Osteoblast (primary cell): ENCODE data around the gene LCE2A. TPM values are rescaled to one million over a fixed set of nuclear protein-coding genes. Genes with fewer than 3 reads are reported as not detected.

ENCODE experiments used
- total RNA-seq: library from RNA; depleted of rRNA; stranded (reverse); fragments of >200 nt; gene quantifications from 2 replicates; pipeline ENCODE4 v1.2.3, GENCODE V29; 2012

Gene LCE2A
- total RNA-seq, 1 donor: not detected

Other genes starting within 250 kb of the LCE2A start
- gene LCE5A, start 187.5 kb upstream of the LCE2A start, total RNA-seq: not detected in 2 replicates
- gene CRCT1, start 183.9 kb upstream of the LCE2A start, total RNA-seq: not detected in 2 replicates
- gene LCE3E, start 131.6 kb upstream of the LCE2A start, total RNA-seq: not detected in 2 replicates
- gene LCE3D, start 117.8 kb upstream of the LCE2A start, total RNA-seq: not detected in 2 replicates
- not detected in 2 replicates for gene LCE3C, start 98.1 kb upstream of the LCE2A start, total RNA-seq
- gene LCE3B, start 84.5 kb upstream of the LCE2A start, total RNA-seq: not detected in 2 replicates
- gene LCE3A, start 75.2 kb upstream of the LCE2A start, total RNA-seq: not detected in 2 replicates
- gene LCE2D, start 35.0 kb upstream of the LCE2A start, total RNA-seq: not detected in 2 replicates
- not detected in 2 replicates for gene LCE2C, start 23.1 kb upstream of the LCE2A start, total RNA-seq
- gene LCE2B, start 12.2 kb upstream of the LCE2A start, total RNA-seq: not detected in 2 replicates
- not detected in 2 replicates for gene LCE4A, start 9.8 kb downstream of the LCE2A start, total RNA-seq
- not detected in 2 replicates for gene KPRP, start 59.7 kb downstream of the LCE2A start, total RNA-seq
- not detected in 2 replicates for gene LCE1F, start 76.8 kb downstream of the LCE2A start, total RNA-seq
- not detected in 2 replicates for gene LCE1E, start 87.9 kb downstream of the LCE2A start, total RNA-seq
- gene LCE1D, start 98.4 kb downstream of the LCE2A start, total RNA-seq: not detected in 2 replicates
- not detected in 2 replicates for gene LCE1C, start 108.3 kb downstream of the LCE2A start, total RNA-seq
- gene LCE1B, start 113.6 kb downstream of the LCE2A start, total RNA-seq: not detected in 2 replicates
- not detected in 2 replicates for gene LCE1A, start 129.1 kb downstream of the LCE2A start, total RNA-seq
- gene LCE6A, start 144.5 kb downstream of the LCE2A start, total RNA-seq: not detected in 2 replicates
- not detected in 2 replicates for gene LCE7A, start 161.7 kb downstream of the LCE2A start, total RNA-seq
- not detected in 2 replicates for gene SMCP, start 180.0 kb downstream of the LCE2A start, total RNA-seq
- not detected in 2 replicates for gene IVL, start 210.2 kb downstream of the LCE2A start, total RNA-seq
- not detected in 2 replicates for gene SPRR5, start 248.9 kb downstream of the LCE2A start, total RNA-seq